HG02678 (cell line): Measurements from ENCODE around the gene ZNF280D.

Experiments used
- ATAC-seq: cut with Tn5 transposase; IDR thresholded peaks from one replicate; pipeline ENCODE4 v1.9.1; 2021; ENCODE audit warnings: mild to moderate bottlenecking, moderate library complexity; ENCODE audit not compliant: unreplicated experiment

Gene ZNF280D

DNA sequence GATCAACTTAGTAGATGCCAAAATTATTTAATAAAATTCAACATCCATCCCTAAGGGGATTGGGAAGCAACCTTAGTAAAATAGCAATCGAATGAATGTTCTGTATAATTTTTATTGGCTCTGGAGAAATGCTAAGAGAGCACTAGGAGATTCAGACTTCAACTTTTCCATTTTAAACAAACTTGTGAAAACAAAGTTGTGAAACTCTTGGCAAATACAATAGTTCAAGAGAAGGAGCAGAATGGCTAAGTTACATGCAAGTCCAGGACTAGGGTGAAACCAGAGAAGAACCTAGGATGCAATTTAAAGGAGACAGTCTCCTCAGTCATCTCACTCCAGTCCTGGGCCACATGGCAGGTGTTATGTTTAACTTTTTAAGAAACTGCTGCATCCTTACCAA lies 16.7 kb upstream of the ZNF280D start:
- no peak for ATAC-seq

DNA sequence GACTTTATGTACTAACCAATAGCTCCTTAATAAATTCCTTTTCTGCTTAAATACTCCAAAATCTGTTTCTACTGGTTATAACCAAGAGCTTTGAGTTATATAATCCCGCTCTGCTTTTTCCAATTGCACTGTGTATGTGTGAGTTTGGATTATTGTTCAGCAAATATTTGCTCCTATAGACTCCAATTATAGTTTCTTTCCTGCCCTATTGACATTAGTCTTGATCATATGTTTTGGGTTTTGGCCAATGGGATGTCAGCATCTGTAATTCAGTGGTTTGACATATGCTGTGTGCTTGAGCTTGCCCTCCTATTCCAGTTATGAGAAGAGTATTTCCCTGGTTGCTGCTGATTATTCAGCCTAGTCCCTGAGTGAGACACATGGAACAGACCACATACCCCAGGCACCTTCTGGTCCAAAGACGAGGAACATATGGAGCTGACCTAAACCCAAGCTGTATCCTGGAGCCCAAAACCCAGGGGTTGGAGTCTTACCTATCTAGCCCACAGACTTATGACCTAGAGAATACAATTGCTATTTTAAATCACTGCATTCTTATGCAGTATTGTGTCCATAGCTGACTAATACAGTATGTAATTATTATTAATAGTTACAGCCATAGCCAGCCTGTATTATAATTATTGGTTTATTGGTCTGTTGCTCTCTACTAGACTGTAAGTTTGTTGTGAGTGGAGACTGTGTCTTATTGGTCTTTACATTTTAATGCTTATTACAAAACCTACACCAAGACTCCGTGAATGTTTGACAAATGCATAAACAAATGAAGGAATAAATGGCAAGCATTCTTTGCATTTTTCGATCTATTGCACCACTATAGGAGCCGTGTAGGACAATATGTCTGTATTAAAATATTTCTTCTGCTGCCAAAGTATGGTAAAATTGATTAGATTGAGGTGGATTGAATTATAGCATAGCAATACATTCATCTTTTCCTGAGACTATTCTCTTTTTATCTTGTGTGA lies 11.7 kb upstream of the ZNF280D start:
- ATAC-seq = no peak

DNA sequence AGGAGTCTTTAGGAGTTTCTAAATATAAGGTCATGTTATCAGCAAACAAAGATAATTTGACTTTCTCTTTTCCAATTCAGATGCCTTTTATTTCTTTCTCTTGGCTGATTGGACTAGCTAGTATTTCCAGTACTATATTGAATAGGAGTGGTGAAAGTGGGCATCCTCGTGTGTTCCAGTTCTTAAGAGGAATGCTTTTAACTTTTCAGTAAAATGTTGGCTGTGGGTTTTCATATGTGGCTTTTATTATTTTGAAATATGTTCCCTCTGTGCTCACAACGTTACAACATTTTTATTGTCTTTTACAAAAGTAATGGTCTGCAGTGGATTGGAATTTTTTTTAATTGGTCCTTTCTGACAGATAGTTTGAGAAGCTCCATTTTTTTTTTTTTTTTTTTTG lies 8.2 kb upstream of the ZNF280D start:
- ATAC-seq = no peak

DNA sequence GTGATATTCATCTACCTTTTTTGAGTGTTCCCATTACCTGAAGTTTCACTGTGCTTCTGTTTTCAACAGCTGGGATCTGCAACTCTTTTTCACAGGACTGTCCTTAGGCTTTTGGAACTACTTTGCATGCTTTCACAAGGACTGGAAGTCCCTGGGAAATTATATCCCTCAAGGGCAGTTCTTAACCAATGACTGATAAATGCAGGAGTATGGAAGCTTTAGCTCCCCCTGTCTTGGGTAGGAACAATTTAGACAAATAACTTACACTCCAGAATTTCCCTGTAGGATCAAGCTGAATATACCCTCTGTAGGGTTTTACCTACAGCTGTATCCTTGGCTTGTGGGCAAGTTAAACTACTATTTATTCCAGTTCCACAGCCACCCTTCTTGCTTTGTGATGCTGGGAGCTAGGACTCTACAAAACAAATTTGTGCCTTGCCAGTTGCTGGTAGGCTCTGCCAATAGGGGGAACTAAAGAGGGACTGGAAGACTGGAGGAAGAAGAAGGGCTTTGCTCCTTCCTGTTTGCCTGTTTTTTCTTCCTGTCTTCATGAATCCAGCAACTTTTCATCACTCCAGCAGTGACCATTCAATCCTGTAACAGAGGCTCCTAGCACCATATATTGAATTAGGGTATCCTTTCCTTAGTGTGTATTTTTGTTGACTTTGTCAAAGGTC lies 6.8 kb upstream of the ZNF280D start:
- no peak for ATAC-seq

DNA sequence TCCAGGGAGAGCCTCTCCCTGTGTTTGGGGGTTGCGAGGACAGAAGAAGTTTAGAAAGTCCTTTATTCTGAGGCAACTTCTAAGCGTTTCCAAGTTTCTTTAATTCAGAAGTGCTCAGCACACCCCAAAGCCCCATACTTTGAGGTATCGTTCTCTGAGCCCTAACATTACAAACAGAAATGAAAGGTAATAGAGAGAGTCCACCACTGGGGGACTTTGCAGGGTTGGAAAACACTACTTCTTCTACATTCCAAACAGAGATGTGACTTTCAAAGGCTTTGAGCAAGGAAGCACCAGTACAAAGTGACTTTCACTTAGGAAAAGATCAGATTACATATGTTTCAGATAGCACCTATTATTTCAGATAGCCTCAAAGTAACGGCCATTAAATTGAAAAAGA lies 6.2 kb upstream of the ZNF280D start:
- ATAC-seq = no peak

DNA sequence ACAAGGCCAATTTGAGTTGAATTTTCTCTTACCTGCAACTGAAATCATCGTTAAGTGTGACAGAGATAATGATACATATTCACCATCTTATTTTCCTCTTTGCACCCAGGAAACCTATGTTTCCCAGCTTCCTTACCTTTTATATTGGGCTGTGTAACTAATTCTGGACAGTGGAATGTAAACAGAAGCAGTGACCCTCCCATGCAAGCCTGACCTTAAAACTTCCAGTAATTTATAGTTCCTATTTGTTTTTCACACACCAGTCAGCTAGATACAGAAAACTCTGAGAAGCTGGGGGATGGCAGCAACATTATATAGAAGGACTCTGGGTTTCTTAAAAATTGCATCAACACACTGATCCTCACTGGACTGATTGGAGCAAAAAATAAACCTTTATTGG lies 4.5 kb upstream of the ZNF280D start:
- ATAC-seq = no peak

DNA sequence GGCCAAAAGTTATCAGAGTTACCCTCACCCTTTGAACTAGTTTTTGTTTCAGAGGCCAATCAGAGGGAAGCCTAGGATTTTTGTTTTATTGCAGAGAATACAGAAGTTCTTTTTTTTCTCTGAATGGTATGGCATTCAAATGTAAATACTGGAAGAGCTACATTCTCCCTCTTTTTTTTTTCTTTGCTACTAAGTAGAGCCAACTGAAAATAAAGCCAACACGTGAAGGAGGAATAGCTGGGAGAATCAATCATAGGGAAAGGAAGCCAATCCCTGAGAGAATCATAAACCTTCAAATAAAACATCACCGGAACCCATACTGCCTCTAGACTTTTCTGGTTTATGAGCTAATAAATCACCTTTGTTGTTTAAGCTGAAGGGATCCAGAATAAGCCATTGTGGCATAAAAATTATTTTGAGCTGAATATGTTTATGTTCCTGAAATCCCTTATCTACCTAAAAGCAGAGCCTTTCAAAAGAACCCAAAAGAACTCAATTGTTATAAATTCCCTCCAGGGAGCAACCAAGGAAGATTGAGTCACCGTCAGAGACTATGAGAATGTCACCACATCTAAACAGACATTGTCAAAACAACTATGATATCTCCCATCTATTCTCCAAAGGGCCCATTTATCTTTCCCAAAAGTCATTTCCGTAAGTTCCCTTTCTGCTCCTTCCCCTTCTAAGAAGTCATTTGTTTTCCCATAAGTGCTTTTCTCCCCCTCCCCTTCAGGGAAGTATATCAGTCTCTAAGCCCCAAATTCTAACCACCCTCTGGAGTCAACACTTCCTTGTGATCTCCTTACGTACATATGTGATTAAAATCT lies 3.8 kb upstream of the ZNF280D start:
- ATAC-seq = no peak

DNA sequence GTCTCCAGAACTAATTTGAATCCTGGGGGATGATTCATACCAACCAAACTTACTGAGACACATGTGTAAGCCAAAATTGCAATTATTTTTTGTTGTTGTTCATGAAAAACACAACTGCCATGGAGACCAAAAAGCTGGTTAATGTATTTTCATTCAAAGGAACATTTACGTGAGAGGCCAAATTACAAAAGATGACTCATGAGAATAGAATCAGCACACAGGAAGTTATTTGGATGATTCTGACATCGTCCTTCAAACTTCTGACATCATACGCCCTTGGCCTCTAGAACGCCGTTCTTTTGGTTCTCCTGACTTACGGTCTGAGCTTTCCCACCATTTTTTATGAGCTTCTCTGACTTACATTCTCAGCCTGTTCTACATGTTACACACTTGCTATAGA lies 3.0 kb upstream of the ZNF280D start:
- no peak for ATAC-seq

DNA sequence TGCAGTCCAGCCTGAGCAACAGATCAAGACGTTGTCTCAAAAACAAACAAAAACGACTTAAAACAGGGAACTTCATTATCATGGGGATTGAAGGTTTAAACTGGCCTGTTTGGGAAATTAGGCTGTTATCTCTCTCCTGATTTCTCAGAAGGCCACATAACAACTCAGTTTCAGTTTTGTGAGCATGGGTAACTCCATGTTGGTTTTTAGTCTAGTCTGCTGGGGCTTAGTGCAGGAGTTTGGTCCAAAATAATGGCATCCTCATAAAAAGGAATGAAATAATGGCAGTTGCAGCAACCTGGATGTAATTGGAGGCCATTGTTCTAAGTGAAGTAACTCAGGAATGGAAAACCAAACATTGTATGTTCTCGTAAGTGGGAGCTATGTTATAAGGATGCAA lies 2.3 kb upstream of the ZNF280D start:
- ATAC-seq = no peak

DNA sequence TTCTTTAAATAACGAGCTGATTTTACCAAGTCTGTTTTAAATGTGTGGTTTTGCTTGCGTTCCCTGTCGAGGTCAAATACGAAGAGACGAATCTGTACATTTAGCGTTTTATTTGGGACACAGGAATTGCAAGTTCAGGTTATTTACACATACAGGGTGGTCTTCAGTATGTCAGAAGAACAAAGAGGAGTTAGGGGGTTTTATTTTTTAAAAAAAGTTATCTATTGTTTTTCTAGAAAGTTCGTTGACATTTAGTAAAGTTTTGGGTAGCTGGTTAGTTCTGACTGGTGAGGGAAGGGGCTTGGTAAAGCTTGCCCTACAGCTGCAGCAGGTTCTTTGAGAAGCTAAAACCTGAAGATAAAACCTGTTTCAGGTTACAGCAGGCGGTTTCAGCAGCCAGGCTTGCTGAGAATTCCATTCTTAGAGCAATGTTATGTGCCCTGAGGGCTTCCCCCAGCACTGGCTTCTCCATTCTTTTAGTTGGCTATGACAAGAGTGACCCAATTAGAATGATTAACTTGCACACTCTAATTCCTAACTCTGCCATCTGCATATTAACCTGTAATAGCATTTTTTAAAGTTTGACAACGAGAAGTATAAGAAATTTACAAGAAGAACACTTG lies 815 bp upstream of the ZNF280D start:
- ATAC-seq = no peak

DNA sequence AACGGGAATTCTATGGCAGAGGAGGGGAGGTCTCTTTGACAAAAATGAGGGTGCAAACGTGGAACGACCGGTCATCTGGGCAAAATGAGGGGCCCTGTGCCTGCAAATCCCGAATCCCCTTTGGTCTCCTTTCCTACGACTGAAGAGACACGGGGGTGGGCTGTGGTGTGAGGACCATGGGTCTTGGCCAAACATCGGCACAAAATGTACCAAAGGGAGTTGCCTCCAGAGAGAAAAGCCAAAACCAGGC lies 498 bp downstream of the ZNF280D start:
- ATAC-seq = no peak

DNA sequence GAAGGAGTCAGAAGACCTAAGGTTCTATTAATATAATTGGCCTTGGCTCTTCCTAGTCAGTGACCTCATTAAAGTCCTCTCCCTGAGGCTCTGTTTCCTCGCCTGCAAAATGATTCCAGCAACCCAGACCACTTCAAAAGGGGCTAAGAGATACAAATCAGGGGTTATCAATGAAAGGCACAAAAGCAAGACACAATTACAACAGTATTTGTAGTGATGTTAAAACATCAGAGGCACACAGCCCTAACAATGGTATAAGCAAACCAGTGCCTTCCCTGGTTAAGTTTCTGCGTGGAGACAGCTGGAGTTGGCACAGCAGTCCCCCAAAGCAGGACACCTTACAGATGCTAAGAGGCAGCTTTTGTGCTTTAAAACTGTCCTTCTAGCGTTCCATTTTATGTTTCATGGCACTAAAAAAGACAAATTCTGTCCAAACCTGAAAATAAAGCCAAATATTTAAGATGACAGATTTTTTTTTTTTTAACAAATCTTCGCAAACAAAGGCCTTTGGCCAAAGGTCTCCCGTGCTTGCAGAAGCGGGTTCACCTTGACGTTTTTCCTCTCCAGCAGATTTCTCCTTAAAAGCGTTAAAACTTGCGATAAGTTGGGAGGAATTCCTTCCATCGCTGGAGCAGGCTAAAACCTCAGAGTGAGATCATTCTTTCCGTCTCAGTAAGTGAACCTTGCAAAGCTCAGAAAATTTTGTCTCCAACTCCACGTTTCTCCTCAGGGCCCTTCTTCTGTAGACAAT lies 999 bp downstream of the ZNF280D start:
- ATAC-seq = no peak

DNA sequence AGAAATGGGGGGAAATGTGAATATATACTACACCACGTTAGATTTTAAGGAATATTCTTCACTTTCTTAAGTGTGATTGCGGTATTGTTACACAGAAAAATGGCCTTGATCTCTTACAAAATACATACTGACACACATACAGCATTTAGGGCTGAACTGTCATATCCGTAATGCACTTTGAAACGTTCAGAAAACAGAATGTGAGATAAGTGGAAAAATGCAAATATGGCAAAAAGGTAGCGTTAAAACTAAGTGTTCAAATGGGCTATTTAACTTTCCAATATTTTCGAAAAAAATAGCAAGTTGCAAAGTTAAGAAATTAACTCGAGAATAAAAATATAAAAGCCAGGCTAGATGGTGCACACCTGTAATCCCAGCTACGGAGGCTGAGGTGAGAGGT lies 1.8 kb downstream of the ZNF280D start:
- ATAC-seq = no peak

DNA sequence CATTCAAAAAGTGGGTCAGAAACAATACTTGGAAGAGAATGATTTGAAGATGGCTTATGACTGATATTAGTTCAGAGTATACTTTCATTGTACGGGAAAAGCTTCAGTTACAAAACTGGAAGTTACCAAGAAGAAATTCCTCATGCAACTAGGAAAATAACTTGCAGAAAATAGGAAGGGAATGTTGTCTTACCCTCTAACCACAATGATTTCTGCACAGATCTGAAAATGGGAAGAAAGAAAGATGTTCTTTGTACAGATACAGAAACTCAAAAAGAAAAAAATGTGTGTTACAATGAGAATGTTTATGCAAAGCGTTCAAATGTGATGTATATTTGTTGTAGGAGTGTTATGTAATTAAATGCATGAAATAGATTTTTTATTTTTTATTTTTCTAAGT lies 3.7 kb downstream of the ZNF280D start:
- no peak for ATAC-seq

DNA sequence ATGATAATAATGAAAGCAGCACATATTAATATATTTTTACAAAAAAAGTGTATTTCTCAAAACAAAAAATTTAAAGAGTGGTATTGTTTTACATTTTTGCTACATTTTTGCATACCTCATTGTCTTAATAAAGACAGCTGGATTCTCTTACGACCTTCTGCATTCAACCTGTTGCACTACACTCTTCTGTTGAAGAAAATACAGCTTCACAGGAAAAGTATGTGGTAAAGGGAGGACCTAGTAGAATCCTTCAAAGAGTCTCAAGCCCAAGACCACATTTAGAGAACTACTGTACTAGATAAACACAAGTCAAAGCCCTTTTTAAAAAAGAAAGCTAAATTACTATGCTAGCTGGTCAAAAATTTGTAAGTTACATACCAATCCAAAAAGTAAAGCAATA lies 7.9 kb downstream of the ZNF280D start:
- ATAC-seq = no peak

DNA sequence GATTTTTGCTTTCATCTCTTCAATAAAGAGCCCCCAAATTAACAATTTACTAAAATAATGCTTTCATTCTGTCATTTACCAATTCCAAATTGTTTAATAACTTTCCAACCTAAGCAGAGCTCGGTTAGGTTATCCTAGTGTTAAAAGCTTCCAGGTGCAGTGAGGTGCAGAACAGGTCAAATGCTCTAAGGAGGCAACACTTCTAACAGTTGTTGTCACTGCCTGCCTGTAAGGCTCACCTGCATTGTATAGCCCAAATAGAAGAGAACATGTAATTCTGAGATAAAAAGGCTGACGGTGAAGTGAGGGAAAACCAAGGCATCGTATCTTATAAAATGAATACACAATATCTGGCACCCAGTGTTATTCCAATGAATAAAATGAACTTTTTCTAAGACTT lies 9.1 kb downstream of the ZNF280D start:
- no peak for ATAC-seq

DNA sequence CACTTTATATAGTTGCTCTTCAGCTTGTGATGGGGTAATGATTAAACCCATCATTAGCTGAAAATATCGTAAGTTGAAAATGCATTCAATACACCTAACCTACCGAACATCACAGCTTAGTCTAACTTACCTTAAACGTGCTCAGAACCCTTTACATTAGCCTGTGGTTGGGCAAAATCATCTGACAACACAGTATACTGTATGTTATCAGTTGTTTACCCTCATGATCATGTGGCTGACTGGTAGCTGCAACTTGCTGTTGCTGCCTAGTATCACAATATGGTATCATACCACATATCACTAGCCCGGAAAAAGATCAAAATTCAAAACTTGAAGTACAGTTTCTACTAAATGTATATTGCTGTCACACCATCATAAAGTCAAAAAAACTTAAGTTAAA lies 9.5 kb downstream of the ZNF280D start:
- ATAC-seq = no peak

DNA sequence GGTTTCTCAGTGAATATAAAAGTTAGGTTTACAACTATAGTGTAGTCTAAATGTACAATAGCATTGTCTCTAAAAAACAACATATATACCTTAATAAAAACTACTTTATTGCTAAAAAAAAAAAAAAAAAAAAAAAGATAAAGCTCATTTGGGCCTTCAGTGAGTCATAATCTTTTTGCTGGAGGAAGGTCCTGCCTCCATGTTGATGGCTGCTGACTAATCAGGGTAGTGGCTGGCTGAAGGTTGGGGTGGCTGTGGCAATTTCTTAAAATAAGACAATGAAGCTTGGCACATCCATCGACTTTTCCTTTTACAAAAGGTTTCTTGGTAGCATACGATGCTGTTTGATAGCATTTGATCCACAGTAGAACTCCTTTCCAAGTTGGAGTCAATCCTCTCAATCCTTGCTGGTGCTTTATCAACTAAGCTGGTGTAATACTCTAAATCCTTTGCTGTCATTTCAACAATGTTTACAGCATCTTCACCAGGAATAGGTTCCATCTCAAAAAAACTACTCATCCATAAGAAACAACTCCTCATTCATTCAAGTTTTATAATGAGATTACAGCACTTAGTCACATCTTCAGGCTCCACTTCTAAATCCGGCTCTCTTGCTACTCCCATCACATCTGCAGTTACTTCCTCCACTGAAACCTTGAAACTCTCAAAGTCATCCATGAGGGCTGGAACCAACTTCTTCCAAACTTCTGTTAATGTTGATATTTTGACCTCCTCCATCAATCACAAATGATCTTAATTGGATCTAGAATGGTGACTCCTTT lies 13.3 kb downstream of the ZNF280D start:
- ATAC-seq = no peak

DNA sequence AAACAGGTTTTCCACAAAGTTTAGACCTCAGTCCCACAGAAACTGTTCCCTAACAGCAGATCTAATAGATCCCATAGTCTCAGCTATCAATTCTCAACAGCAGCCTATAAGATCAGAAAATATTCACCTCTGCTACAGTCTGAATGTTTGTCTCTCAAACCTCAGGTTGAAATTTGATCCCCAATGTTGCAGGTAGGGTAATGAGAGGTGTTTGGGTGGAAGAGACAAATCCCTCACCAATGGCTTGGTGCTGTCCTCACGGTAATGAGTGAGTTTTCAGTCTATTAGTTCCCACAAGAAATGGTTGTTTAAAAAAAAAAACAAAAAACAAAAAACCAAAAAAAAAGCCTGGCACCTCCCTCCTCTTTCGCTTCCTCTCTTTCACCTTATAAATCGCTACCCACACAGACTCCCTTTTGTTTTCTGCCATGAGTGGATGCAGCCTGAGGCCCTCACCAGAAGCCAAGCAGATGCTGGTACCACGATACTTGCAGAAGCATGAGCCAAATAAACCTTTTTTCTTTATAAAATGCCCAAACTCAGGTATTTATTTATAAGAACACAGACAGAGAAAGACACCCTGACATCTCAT lies 14.2 kb downstream of the ZNF280D start:
- ATAC-seq = no peak
